A673 (cell line): ENCODE measurements around the gene TRAPPC2L.

Experiments used
- CTCF ChIP-seq: fragments of 300-800, 200-600 bp; sonication (generic); conservative IDR thresholded peaks from 2 replicates; pipeline ENCODE4 v1.5.1; 2017; ENCODE audit warnings: low read depth, mild to moderate bottlenecking, antibody characterized with exemption, low read length, moderate library complexity, mixed read lengths
- EZH2 ChIP-seq: fragments of 200-600 bp; sonication (generic); IDR thresholded peaks from 2 replicates; pipeline ENCODE4 v1.6.1; 2017; ENCODE audit warnings: borderline replicate concordance, low read depth, mild to moderate bottlenecking, mixed read lengths, antibody characterized with exemption, low read length; ENCODE audit not compliant: poor library complexity, severe bottlenecking

GRCh38 chr16:88878967-88879787 is 22.2 kb downstream of the TRAPPC2L start:
- TF ChIP-seq CTCF, result no peak
- TF ChIP-seq EZH2, result no peak
